Trophoblast cell (in vitro differentiated cells and primary cell): Measurements from ENCODE around the gene TMPO.

Experiments used
- DNase-seq, 2 donors: peaks; one replicate each; pipeline ENCODE4 v3.0.0-alpha.2; 2016
- H2AFZ ChIP-seq: 2 replicates; pipeline ENCODE4 v1.6.1; 2013; ENCODE audit warnings: low read length, moderate library complexity, mild to moderate bottlenecking; ENCODE audit not compliant: insufficient read depth, poor library complexity
- H2AK5ac ChIP-seq: 2 replicates; pipeline ENCODE4 v1.6.1; 2013; ENCODE audit warnings: mild to moderate bottlenecking, low read length
- H2BK120ac ChIP-seq: 2 replicates; pipeline ENCODE4 v1.6.1; 2013; ENCODE audit warnings: low read length, mild to moderate bottlenecking, moderate library complexity; ENCODE audit not compliant: insufficient read depth, poor library complexity
- H2BK12ac ChIP-seq: 2 replicates; pipeline ENCODE4 v1.6.1; 2013; ENCODE audit warnings: mild to moderate bottlenecking, low read length, moderate library complexity
- H2BK5ac ChIP-seq: 2 replicates; pipeline ENCODE4 v1.6.1; 2013; ENCODE audit warnings: low read length, low read depth, moderate library complexity, mild to moderate bottlenecking; ENCODE audit not compliant: poor library complexity
- H3K14ac ChIP-seq: 2 replicates; pipeline ENCODE4 v1.6.1; 2013; ENCODE audit warnings: mild to moderate bottlenecking, low read length
- H3K18ac ChIP-seq: 2 replicates; pipeline ENCODE4 v1.6.1; 2013; ENCODE audit warnings: mild to moderate bottlenecking, low read length
- H3K23ac ChIP-seq: 2 replicates; pipeline ENCODE4 v1.6.1; 2013; ENCODE audit warnings: low read length
- H3K27ac ChIP-seq: 2 replicates; pipeline ENCODE4 v1.5.1; 2013; ENCODE audit warnings: low read depth, mild to moderate bottlenecking, inconsistent platforms, low read length, moderate library complexity
- H3K27me3 ChIP-seq: 2 replicates; pipeline ENCODE4 v1.6.1; 2013; ENCODE audit warnings: inconsistent platforms, mild to moderate bottlenecking, low read length, moderate library complexity; ENCODE audit not compliant: insufficient read depth
- H3K36me3 ChIP-seq, 2 experiments: 1 replicate in 1 of 2; 2 replicates in 1 of 2; pipeline ENCODE4 v1.6.1; 2013; ENCODE audit warnings: low read length in 2 of 2, mild to moderate bottlenecking in 2 of 2, moderate library complexity in 1 of 2; ENCODE audit not compliant: insufficient read depth in 2 of 2, control insufficient read depth in 1 of 2
- H3K4ac ChIP-seq: 2 replicates; pipeline ENCODE4 v1.6.1; 2013; ENCODE audit warnings: low read depth, mild to moderate bottlenecking, low read length, moderate library complexity
- H3K4me1 ChIP-seq, 2 experiments: 1 replicate in 1 of 2; 2 replicates in 1 of 2; pipeline ENCODE4 v1.6.1; 2013; ENCODE audit warnings: low read length in 2 of 2, mild to moderate bottlenecking in 2 of 2, moderate library complexity in 1 of 2; ENCODE audit not compliant: insufficient read depth in 2 of 2, control insufficient read depth in 1 of 2
- H3K4me2 ChIP-seq: 2 replicates; pipeline ENCODE4 v1.6.1; 2013; ENCODE audit warnings: inconsistent platforms, mild to moderate bottlenecking, low read length, moderate library complexity
- H3K4me3 ChIP-seq: 2 replicates; pipeline ENCODE4 v1.5.1; 2013; ENCODE audit warnings: mild to moderate bottlenecking, low read depth, low read length, inconsistent platforms
- H3K79me1 ChIP-seq: one replicate; pipeline ENCODE4 v1.6.1; 2013; ENCODE audit warnings: low read length
- H3K79me2 ChIP-seq: 2 replicates; pipeline ENCODE4 v1.6.1; 2013; ENCODE audit warnings: low read length, mild to moderate bottlenecking; ENCODE audit not compliant: control insufficient read depth, insufficient read depth, poor library complexity
- H3K9ac ChIP-seq: 2 replicates; pipeline ENCODE4 v1.6.1; 2013; ENCODE audit warnings: mild to moderate bottlenecking, low read length
- H3K9me3 ChIP-seq: 2 replicates; pipeline ENCODE4 v1.6.1; 2013; ENCODE audit warnings: low read depth, mild to moderate bottlenecking, control low read depth, inconsistent platforms, low read length; ENCODE audit not compliant: insufficient read depth
- H4K12ac ChIP-seq: 2 replicates; pipeline ENCODE4 v1.6.1; 2013; ENCODE audit warnings: low read depth, mild to moderate bottlenecking, low read length, moderate library complexity
- H4K8ac ChIP-seq: 2 replicates; pipeline ENCODE4 v1.6.1; 2013; ENCODE audit warnings: low read depth, mild to moderate bottlenecking, low read length, moderate library complexity
- H4K91ac ChIP-seq: one replicate; pipeline ENCODE4 v1.6.1; 2013; ENCODE audit warnings: low read depth, mild to moderate bottlenecking, low read length, moderate library complexity
- WGBS: extraction: QIAGEN DNeasy Blood & Tissue Kit; methylation state at CpG from one replicate; pipeline ENCODE4 v1.1.7; 2013; ENCODE audit warnings: missing lambda C conversion rate; ENCODE audit not compliant: insufficient read length, insufficient coverage; ENCODE audit errors: extremely low coverage; 5-methylcytosine and 5-hydroxymethylcytosine counted together

TMPO gene

DNA sequence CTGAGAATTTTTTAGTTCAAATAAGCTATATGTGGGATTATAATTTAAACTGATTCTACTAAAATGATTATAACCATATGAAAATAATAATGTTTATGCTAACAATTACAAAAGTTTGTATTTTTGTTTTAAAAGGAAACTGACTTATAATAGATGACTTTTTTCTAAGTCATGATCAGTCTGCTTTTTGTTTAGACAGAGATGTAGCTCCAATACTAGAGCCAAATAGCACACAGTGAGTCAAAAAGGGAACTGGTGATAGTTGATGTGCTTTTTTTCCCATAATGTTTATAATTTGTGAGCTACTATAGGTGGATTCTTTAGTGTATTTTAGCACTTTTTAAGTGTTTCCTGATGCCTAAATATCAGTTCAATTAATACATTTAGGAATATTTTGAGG, 28.3 kb downstream of the TMPO start:
- H3K4ac ChIP-seq, result no peak overlapping the region
- no peak overlapping the region for H3K18ac ChIP-seq
- no peak overlapping the region for H4K12ac ChIP-seq
- no peak for DNase-seq
- H2BK120ac ChIP-seq, result no peak overlapping the region
- H3K23ac ChIP-seq, result no peak overlapping the region
- H3K27me3 ChIP-seq, result no peaks in the 10 kb centered on the region
- H2AK5ac ChIP-seq, result no peak overlapping the region
- no peak overlapping the region for H2BK5ac ChIP-seq
- H3K9me3 ChIP-seq, result no peaks in the 10 kb centered on the region
- H4K8ac ChIP-seq, result no peak overlapping the region
- no peaks in the 10 kb centered on the region for H3K79me2 ChIP-seq
- no peak overlapping the region for H3K4me2 ChIP-seq
- H4K91ac ChIP-seq, result no peak overlapping the region
- H3K27ac ChIP-seq, result no peak overlapping the region
- H3K36me3 ChIP-seq, result peaks cover 5 to 8% of the 10 kb centered on the region in 2 experiments
- no peak overlapping the region for H3K9ac ChIP-seq
- H3K79me1 ChIP-seq, result no peaks in the 10 kb centered on the region
- H3K14ac ChIP-seq, result no peak overlapping the region
- H2AFZ ChIP-seq, result no peak overlapping the region
- H3K4me1 ChIP-seq, result no peaks in the 10 kb centered on the region
- H2BK12ac ChIP-seq, result no peak overlapping the region
- no peak overlapping the region for H3K4me3 ChIP-seq

DNA sequence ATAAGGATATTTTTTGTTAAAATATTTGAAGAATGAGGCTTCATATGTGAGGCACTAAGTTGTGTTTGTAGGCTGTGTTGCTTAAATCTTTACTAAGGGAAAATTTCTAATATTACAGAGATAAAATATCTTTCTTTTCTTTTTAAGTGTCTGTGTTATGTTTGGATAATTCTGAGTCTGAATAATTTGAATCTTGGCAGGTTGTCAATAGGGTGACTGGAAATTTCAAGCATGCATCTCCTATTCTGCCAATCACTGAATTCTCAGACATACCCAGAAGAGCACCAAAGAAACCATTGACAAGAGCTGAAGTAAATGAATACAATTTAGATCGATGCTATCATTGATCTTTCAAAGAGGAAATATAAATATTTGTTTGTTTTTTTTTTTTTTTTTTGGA, 29.4 kb downstream of the TMPO start:
- Histone ChIP-seq H3K27ac (no peak overlapping the region), H2AFZ (no peak overlapping the region), H3K9ac (no peak overlapping the region), H3K79me2 (no peaks in the 10 kb centered on the region), H2BK120ac (no peak overlapping the region), H4K91ac (no peak overlapping the region), H3K23ac (no peak overlapping the region), H3K4ac (no peak overlapping the region), H2BK5ac (no peak overlapping the region), H2BK12ac (no peak overlapping the region), H3K4me2 (no peak overlapping the region), H4K12ac (no peak overlapping the region), H3K36me3 (peaks cover 7 to 9% of the 10 kb centered on the region in 2 experiments), H4K8ac (no peak overlapping the region), H3K79me1 (no peaks in the 10 kb centered on the region), H2AK5ac (no peak overlapping the region), H3K4me1 (no peaks in the 10 kb centered on the region), H3K4me3 (no peak overlapping the region), H3K14ac (no peak overlapping the region), H3K9me3 (no peaks in the 10 kb centered on the region), H3K18ac (no peak overlapping the region), H3K27me3 (no peaks in the 10 kb centered on the region)
- DNase-seq, result no peak
- no CpG with 5 or more reads among the region's 1 CpG for WGBS

DNA sequence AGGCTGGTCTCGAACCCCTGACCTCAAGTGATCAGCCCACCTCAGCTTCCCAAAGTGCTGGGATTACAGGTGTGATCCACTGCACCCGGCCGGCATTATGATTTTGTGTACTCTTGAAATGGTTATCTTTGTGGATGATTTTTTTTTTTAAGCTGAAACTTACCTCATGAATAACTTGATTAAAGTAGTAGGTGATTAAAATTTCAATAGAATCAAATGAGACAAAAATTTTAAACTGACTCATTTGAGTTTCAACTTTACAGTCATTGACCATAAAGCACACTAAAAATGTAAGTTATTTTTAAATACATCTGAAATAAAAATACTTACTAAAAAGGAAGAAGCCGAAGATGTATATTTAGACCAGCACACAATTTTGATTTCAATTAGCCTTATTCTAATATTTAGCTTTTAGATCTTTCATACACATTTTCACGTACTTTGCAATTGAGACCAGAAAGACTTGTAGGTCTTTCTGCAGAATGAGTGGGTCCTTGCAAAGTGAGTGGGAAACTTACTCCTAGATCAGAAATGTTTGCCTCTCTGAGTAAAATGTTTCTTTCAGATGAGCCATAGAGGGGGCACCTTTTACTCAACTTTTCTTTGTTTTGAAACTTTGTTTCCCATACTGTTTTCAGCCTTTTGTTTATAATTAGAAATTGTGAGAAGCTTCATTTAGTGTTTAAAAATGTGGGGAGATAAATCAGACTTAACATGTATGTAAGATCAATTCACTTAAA, 34.2 kb downstream of the TMPO start:
- H3K79me1 ChIP-seq, result no peaks in the 10 kb centered on the region
- H3K4ac ChIP-seq, result no peak overlapping the region
- H4K91ac ChIP-seq, result no peak overlapping the region
- H3K14ac ChIP-seq, result no peak overlapping the region
- H2AFZ ChIP-seq, result no peak overlapping the region
- H3K27ac ChIP-seq, result no peak overlapping the region
- H3K36me3 ChIP-seq, result peaks cover 11 to 14% of the 10 kb centered on the region in 2 experiments
- H2AK5ac ChIP-seq, result no peak overlapping the region
- H3K23ac ChIP-seq, result no peak overlapping the region
- no peak overlapping the region for H3K18ac ChIP-seq
- no peak overlapping the region for H3K4me2 ChIP-seq
- no peak overlapping the region for H2BK12ac ChIP-seq
- H3K4me3 ChIP-seq, result no peak overlapping the region
- H3K79me2 ChIP-seq, result no peaks in the 10 kb centered on the region
- H3K9me3 ChIP-seq, result no peaks in the 10 kb centered on the region
- H2BK120ac ChIP-seq, result no peak overlapping the region
- H2BK5ac ChIP-seq, result no peak overlapping the region
- H3K9ac ChIP-seq, result no peak overlapping the region
- H3K4me1 ChIP-seq, result no peaks in the 10 kb centered on the region
- H4K12ac ChIP-seq, result no peak overlapping the region
- no peak overlapping the region for H4K8ac ChIP-seq
- WGBS, result no CpG with 5 or more reads among the region's 5 CpGs
- DNase-seq, result no peak
- H3K27me3 ChIP-seq, result no peaks in the 10 kb centered on the region

DNA sequence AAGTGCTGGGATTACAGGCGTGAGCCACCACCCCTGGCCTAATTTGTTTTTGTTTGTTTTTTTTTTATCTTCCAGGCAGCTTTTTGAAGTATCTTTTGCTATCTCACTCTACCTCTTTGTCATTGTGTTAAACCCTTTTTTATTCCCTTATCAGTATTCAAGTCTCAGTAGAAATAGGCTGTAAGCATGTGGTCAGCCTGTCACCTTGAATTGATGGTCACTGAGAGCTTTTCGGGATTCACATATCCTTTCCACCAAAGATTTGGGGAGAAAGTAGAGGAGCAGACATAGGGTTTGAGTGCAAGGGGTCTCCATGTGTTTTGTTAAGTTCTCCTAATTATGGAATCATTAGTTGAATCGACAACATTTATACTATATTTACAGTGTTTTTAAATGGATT, 36.4 kb downstream of the TMPO start:
- no peak overlapping the region for H2AK5ac ChIP-seq
- no peak overlapping the region for H3K18ac ChIP-seq
- no peak overlapping the region for H3K9ac ChIP-seq
- H3K23ac ChIP-seq, result no peak overlapping the region
- H2AFZ ChIP-seq, result no peak overlapping the region
- no peak for DNase-seq
- H3K4me3 ChIP-seq, result no peak overlapping the region
- no peak overlapping the region for H2BK12ac ChIP-seq
- no peak overlapping the region for H2BK120ac ChIP-seq
- H4K8ac ChIP-seq, result no peak overlapping the region
- no peaks in the 10 kb centered on the region for H3K79me2 ChIP-seq
- no peak overlapping the region for H3K4me2 ChIP-seq
- H4K12ac ChIP-seq, result no peak overlapping the region
- no peaks in the 10 kb centered on the region for H3K27me3 ChIP-seq
- H3K4ac ChIP-seq, result no peak overlapping the region
- H3K27ac ChIP-seq, result no peak overlapping the region
- WGBS, result no CpG with 5 or more reads among the region's 3 CpGs
- no peaks in the 10 kb centered on the region for H3K79me1 ChIP-seq
- H2BK5ac ChIP-seq, result no peak overlapping the region
- no peaks in the 10 kb centered on the region for H3K9me3 ChIP-seq
- no peaks in the 10 kb centered on the region for H3K4me1 ChIP-seq
- peaks cover 10 to 14% of the 10 kb centered on the region in 2 experiments for H3K36me3 ChIP-seq
- H4K91ac ChIP-seq, result no peak overlapping the region
- no peak overlapping the region for H3K14ac ChIP-seq
